Spleen (tissue), 11 donors: ENCODE results near the gene OR1B1. TPM values are rescaled to one million over a fixed set of nuclear protein-coding genes. Genes with fewer than 3 reads are reported as not detected.
"Not testable (repeated sequence)": the region's sequence is repeated elsewhere in the genome, so short reads cannot be mapped to it uniquely, and the experiment has no call there.

Source experiments
- DNase-seq: peaks from one replicate; pipeline ENCODE4 v3.0.0-alpha.2; 2020
- H3K27ac ChIP-seq, 8 donors: fragments of 200-600 bp; sonication (generic) in 7 of 8; 1 replicate in 4 of 8; 2 replicates in 4 of 8; pipeline versions ENCODE4 v1.5.0 to v1.8.0; 2016 to 2021; ENCODE audit warnings: inconsistent platforms in 4 of 8, mild to moderate bottlenecking in 4 of 8, moderate library complexity in 1 of 8
- H3K27me3 ChIP-seq, 7 donors: fragments of 200-600 bp; sonication (generic) in 6 of 7; replicated peaks in 1 of 7; 1 replicate in 4 of 7; 2 replicates in 3 of 7; pipeline versions ENCODE4 v1.5.0 to v1.8.0; 2016 to 2021; ENCODE audit warnings: inconsistent platforms in 3 of 7, mild to moderate bottlenecking in 1 of 7
- H3K36me3 ChIP-seq, 6 donors: fragments of 200-600 bp; sonication (generic) in 5 of 6; 1 replicate in 4 of 6; 2 replicates in 2 of 6; pipeline versions ENCODE4 v1.5.0 to v1.8.0; 2016 to 2021; ENCODE audit warnings: inconsistent platforms in 2 of 6
- H3K4me1 ChIP-seq, 6 donors: fragments of 200-600 bp; sonication (generic) in 5 of 6; 1 replicate in 3 of 6; 2 replicates in 3 of 6; pipeline versions ENCODE4 v1.5.0 to v1.8.0; 2016 to 2021; ENCODE audit warnings: inconsistent platforms in 3 of 6
- H3K4me3 ChIP-seq, 8 donors: fragments of 200-600 bp; sonication (generic) in 7 of 8; 1 replicate in 4 of 8; 2 replicates in 4 of 8; pipeline versions ENCODE4 v1.5.0 to v1.8.0; 2016 to 2021; ENCODE audit warnings: inconsistent platforms in 4 of 8, mild to moderate bottlenecking in 4 of 8, moderate library complexity in 2 of 8
- H3K9me3 ChIP-seq, 8 donors: fragments of 200-600 bp; sonication (generic) in 7 of 8; 1 replicate in 4 of 8; 2 replicates in 4 of 8; pipeline versions ENCODE4 v1.5.0 to v1.8.0; 2016 to 2021; ENCODE audit warnings: inconsistent platforms in 4 of 8
- CTCF ChIP-seq, 11 experiments: fragments of 200-600 bp in 7 of 11; fragments of 450-650 bp in 4 of 11; sonication (generic) in 4 of 11; IDR thresholded peaks in 8 of 11; conservative IDR thresholded peaks in 3 of 11; 1 replicate in 7 of 11; 2 replicates in 4 of 11; pipeline versions ENCODE4 v1.4.0 to v1.8.0; 2016 to 2021; ENCODE audit warnings: antibody characterized with exemption in 11 of 11, inconsistent platforms in 4 of 11, mild to moderate bottlenecking in 1 of 11
- POLR2A ChIP-seq, 3 donors: fragments of 450-650 bp; IDR thresholded peaks; one replicate each; pipeline ENCODE4 v1.5.1; 2017; ENCODE audit warnings: antibody characterized with exemption in 3 of 3, mild to moderate bottlenecking in 1 of 3
- POLR2AphosphoS5 ChIP-seq, 3 donors: sonication (generic); formaldehyde crosslinking; IDR thresholded peaks; one replicate each; pipeline ENCODE4 v1.5.1; 2017; ENCODE audit warnings: antibody characterized with exemption in 3 of 3
- WGBS, 5 donors: extraction: QIAGEN DNeasy Blood & Tissue Kit in 3 of 5; methylation state at CpG; one replicate each; pipeline versions ENCODE4 v1.1.5 to v1.1.7; 2013 to 2018; 5-methylcytosine and 5-hydroxymethylcytosine counted together
- intact Hi-C: fragments of 100-400 bp; cut with DNase I; formaldehyde crosslinking; loops from one replicate; pipeline ENCODE4 v1.15.0; 2023; ENCODE audit warnings: low total_unique reads
- polyA plus RNA-seq, 3 donors: library from polyadenylated mRNA; stranded (reverse); fragments of 200-250 nt; gene quantifications; one replicate each; pipeline ENCODE4 v1.2.1, GENCODE V29; 2013
- total RNA-seq, 7 donors: library from RNA; depleted of rRNA in 3 of 7; stranded (reverse); fragments of >200 nt in 3 of 7; fragmentation: NEBNext Ultra II Directional in 4 of 7; extraction: Animal tissue kit (Norgen Biotek cat#: 25700) in 4 of 7; gene quantifications; one replicate each; pipeline versions ENCODE4 v1.1.0 to v1.2.1, GENCODE V29; 2016 to 2021
- donor health status: healthy with polysubstance abuse.
- donor health status: DM: no; HTN: no; CAD: no; lungs with moderate emphysema.
- donor health status: DM: no; HTN: no; CAD: no.
- donor health status: Bipolar disorder and iron deficiency.
- donor health status: healthy.
- donor health status: DM: no; HTN: no; CAD: no.
- donor health status: DM: yes; HTN: yes; CAD: no.

The OR1B1 gene
- total and polyA plus RNA-seq, 10 donors, result 0.60 TPM; not detected in 9

- peaks cover 0 to 9% (median 0%) of the 10 kb centered on the region in 7 donors for H3K27me3 ChIP-seq
- no peak overlapping the region for H3K27ac ChIP-seq
- no peak for DNase-seq
- 66 to 85% (median 81%) methylated on average over 4 of the region's 4 CpGs for WGBS, 5 donors
- no peaks in the 10 kb centered on the region for H3K4me1 ChIP-seq
- H3K9me3 ChIP-seq, result no peaks in the 10 kb centered on the region
- intact Hi-C loops, result no loop called here
- TF ChIP-seq POLR2A (IDR thresholded peaks at IDR 0.05) (no peak), CTCF (IDR thresholded peaks at IDR 0.05 in 8 of 11, conservative IDR thresholded peaks at IDR 0.05 in 3 of 11) (no peak), POLR2AphosphoS5 (IDR thresholded peaks at IDR 0.05) (no peak)
- no peaks in the 10 kb centered on the region for H3K36me3 ChIP-seq
- H3K4me3 ChIP-seq, result no peak overlapping the region
These were observed 47.6 kb downstream of the OR1B1 start for GRCh38 chr9:122609804-122610203.

GRCh38 chr9:122606587-122606986 lies 50.8 kb downstream of the OR1B1 start:
- TF ChIP-seq CTCF (IDR thresholded peaks at IDR 0.05 in 8 of 11, conservative IDR thresholded peaks at IDR 0.05 in 3 of 11) (no peak), POLR2AphosphoS5 (IDR thresholded peaks at IDR 0.05) (no peak), POLR2A (IDR thresholded peaks at IDR 0.05) (no peak)
- no peak for DNase-seq
- intact Hi-C loops, result no loop called here
- peaks cover 0 to 6% (median 4%) of the 10 kb centered on the region in 8 donors for H3K9me3 ChIP-seq
- H3K27me3 ChIP-seq, result peaks cover 0 to 9% (median 0%) of the 10 kb centered on the region in 7 donors
- no peaks in the 10 kb centered on the region for H3K4me1 ChIP-seq
- WGBS, 5 donors, result 39 to 92% (median 90%) methylated on average over 1 of the region's 1 CpG
- H3K36me3 ChIP-seq, result no peaks in the 10 kb centered on the region
- H3K27ac ChIP-seq, result no peak overlapping the region
- no peak overlapping the region for H3K4me3 ChIP-seq

- Histone ChIP-seq H3K9me3 (peaks cover 0 to 13% (median 8%) of the 10 kb centered on the region in 8 donors), H3K4me3 (no peak overlapping the region), H3K36me3 (no peaks in the 10 kb centered on the region), H3K4me1 (no peaks in the 10 kb centered on the region), H3K27ac (no peak overlapping the region), H3K27me3 (peaks cover 0 to 4% (median 0%) of the 10 kb centered on the region in 7 donors)
- TF ChIP-seq POLR2AphosphoS5 (IDR thresholded peaks at IDR 0.05) (no peak), CTCF (IDR thresholded peaks at IDR 0.05 in 8 of 11, conservative IDR thresholded peaks at IDR 0.05 in 3 of 11) (no peak), POLR2A (IDR thresholded peaks at IDR 0.05) (no peak)
- no peak for DNase-seq
- intact Hi-C loops, result no loop called here
- 45 to 69% (median 61%) methylated on average over 1 of the region's 1 CpG for whole genome bisulfite sequencing, 5 donors
These were observed 51.7 kb downstream of the OR1B1 start for GRCh38 chr9:122605691-122606090.

- H3K27ac ChIP-seq, intact Hi-C loops: not testable (repeated sequence)
- WGBS, 5 donors, result 92 to 95% (median 93%) methylated on average over 8 of the region's 8 CpGs
These were observed 74.1 kb downstream of the OR1B1 start, which contains the start of gene OR1L8 for GRCh38 chr9:122583284-122583683. Gene OR1L8, minus strand, starts transcription at chr9:122583384. Its CDS starts 14,907 bp downstream, at chr9:122568477.

GRCh38 chr9:122580360-122580759 lies 77.1 kb downstream of the OR1B1 start:
- H3K27me3 ChIP-seq, result no peaks in the 10 kb centered on the region
- H3K27ac ChIP-seq, result no peak overlapping the region
- H3K9me3 ChIP-seq, result no peaks in the 10 kb centered on the region
- no peaks in the 10 kb centered on the region for H3K4me1 ChIP-seq
- no peaks in the 10 kb centered on the region for H3K36me3 ChIP-seq
- 87 to 93% (median 89%) methylated on average over 3 of the region's 3 CpGs for WGBS, 5 donors
- no peak for DNase-seq
- H3K4me3 ChIP-seq, result no peak overlapping the region
- intact Hi-C loops, result no loop called here
- no peak for TF ChIP-seq CTCF (IDR thresholded peaks at IDR 0.05 in 8 of 11, conservative IDR thresholded peaks at IDR 0.05 in 3 of 11)
- no peak for TF ChIP-seq POLR2A (IDR thresholded peaks at IDR 0.05)
- TF ChIP-seq POLR2AphosphoS5 (IDR thresholded peaks at IDR 0.05), result no peak

More at GRCh38 chr9:122583284-122583683, 74.1 kb downstream of the OR1B1 start, which contains the start of gene OR1L8:
- not testable (repeated sequence) for H3K36me3 ChIP-seq, H3K9me3 ChIP-seq, DNase-seq, H3K4me3 ChIP-seq, H3K27me3 ChIP-seq, H3K4me1 ChIP-seq
